GM23248 (cell line): Measurements from ENCODE around the gene CIAPIN1. TPM values are rescaled to one million over a fixed set of nuclear protein-coding genes. Genes with fewer than 3 reads are reported as not detected.

Source experiments
- DNase-seq: peaks from one replicate; pipeline ENCODE4 v3.0.0-alpha.2; 2015
- H2AFZ ChIP-seq: fragments of 200-600 bp; sonication (generic); 2 replicates; pipeline ENCODE4 v1.6.1; 2016; ENCODE audit warnings: antibody characterized with exemption
- H3F3A ChIP-seq: fragments of 200-600 bp; sonication (generic); 2 replicates; pipeline ENCODE4 v1.6.1; 2016; ENCODE audit warnings: mild to moderate bottlenecking, antibody characterized with exemption, mixed run types; ENCODE audit not compliant: insufficient read depth
- H3K27ac ChIP-seq: fragments of 200-600 bp; sonication (generic); 2 replicates; pipeline ENCODE4 v1.5.1; 2016; ENCODE audit warnings: mild to moderate bottlenecking
- H3K27me3 ChIP-seq: fragments of 200-600 bp; sonication (generic); replicated peaks from 2 replicates; pipeline ENCODE4 v1.6.1; 2016; ENCODE audit warnings: mild to moderate bottlenecking; ENCODE audit not compliant: insufficient read depth
- H3K36me3 ChIP-seq: fragments of 200-600 bp; sonication (generic); 2 replicates; pipeline ENCODE4 v1.6.1; 2016; ENCODE audit warnings: low read depth, mild to moderate bottlenecking
- H3K4me1 ChIP-seq: fragments of 200-600 bp; sonication (generic); 2 replicates; pipeline ENCODE4 v1.6.1; 2016; ENCODE audit warnings: mild to moderate bottlenecking; ENCODE audit not compliant: insufficient read depth
- H3K4me2 ChIP-seq: fragments of 200-600 bp; sonication (generic); one replicate; pipeline ENCODE4 v1.6.1; 2016; ENCODE audit warnings: mild to moderate bottlenecking; ENCODE audit not compliant: unreplicated experiment
- H3K4me3 ChIP-seq: fragments of 200-600 bp; sonication (generic); 2 replicates; pipeline ENCODE4 v1.5.1; 2016; ENCODE audit warnings: mild to moderate bottlenecking
- H3K79me2 ChIP-seq: fragments of 200-600 bp; sonication (generic); 2 replicates; pipeline ENCODE4 v1.6.1; 2016; ENCODE audit warnings: mild to moderate bottlenecking; ENCODE audit not compliant: insufficient read depth
- H3K9ac ChIP-seq: fragments of 200-600 bp; sonication (generic); 2 replicates; pipeline ENCODE4 v1.6.1; 2016; ENCODE audit warnings: mild to moderate bottlenecking
- H3K9me2 ChIP-seq: fragments of 200-600 bp; sonication (generic); 2 replicates; pipeline ENCODE4 v1.6.1; 2016; ENCODE audit warnings: mixed run types, mild to moderate bottlenecking, moderate library complexity; ENCODE audit not compliant: insufficient read depth
- H3K9me3 ChIP-seq: fragments of 200-600 bp; sonication (generic); one replicate; pipeline ENCODE4 v1.6.1; 2017; ENCODE audit warnings: low read depth
- H4K20me1 ChIP-seq: fragments of 200-600 bp; sonication (generic); 2 replicates; pipeline ENCODE4 v1.6.0; 2016; ENCODE audit not compliant: insufficient read depth
- EZH2 ChIP-seq: fragments of 200-600 bp; sonication (generic); IDR thresholded peaks from 2 replicates; pipeline ENCODE4 v1.6.1; 2018; ENCODE audit warnings: antibody characterized with exemption, mild to moderate bottlenecking; ENCODE audit not compliant: insufficient read depth, poor library complexity, severe bottlenecking
- EZH2phosphoT487 ChIP-seq: fragments of 200-600 bp; sonication (generic); IDR thresholded peaks from 2 replicates; pipeline ENCODE4 v1.6.1; 2018; ENCODE audit warnings: antibody characterized with exemption, moderate library complexity, mild to moderate bottlenecking, low read depth; ENCODE audit not compliant: insufficient read depth
- WGBS, 2 experiments: methylation state at CpG; one replicate each; pipeline ENCODE4 v1.1.6; 2015 to 2017; ENCODE audit warnings: low lambda C conversion rate in 2 of 2, low coverage in 1 of 2; ENCODE audit errors: missing lambda C conversion rate in 2 of 2; 5-methylcytosine and 5-hydroxymethylcytosine counted together
- in situ Hi-C: fragments of 300-500 bp; cut with MboI; formaldehyde crosslinking; loops from 2 replicates; pipeline ENCODE4 v1.15.0; 2020
- polyA plus RNA-seq: library from polyadenylated mRNA; unstranded; fragments of >200 nt; fragmentation: Nextera tagmentation; extraction: Ambion mirVana; gene quantifications from 2 replicates; pipeline ENCODE4 v1.2.1, GENCODE V29; 2016
- total RNA-seq: library from RNA; depleted of rRNA; stranded (reverse); fragments of >200 nt; shearing (Covaris generic); gene quantifications from 2 replicates; pipeline ENCODE4 v1.2.3, GENCODE V29; 2014

Gene CIAPIN1
- total and polyA plus RNA-seq, 2 experiments from 2014 or later: 35.7 to 45.1 TPM

GRCh38 chr16:57407521-57408353 is 39.4 kb downstream of the CIAPIN1 start:
- Histone ChIP-seq H3K27ac (no peak overlapping the region), H3K79me2 (no peaks in the 10 kb centered on the region), H2AFZ (no peak overlapping the region), H3K4me2 (no peak overlapping the region), H4K20me1 (no peaks in the 10 kb centered on the region), H3K36me3 (no peaks in the 10 kb centered on the region), H3K27me3 (peaks cover 16% of the 10 kb centered on the region), H3F3A (no peaks in the 10 kb centered on the region), H3K9me2 (no peaks in the 10 kb centered on the region), H3K4me1 (no peaks in the 10 kb centered on the region), H3K9me3 (no peaks in the 10 kb centered on the region), H3K9ac (no peak overlapping the region), H3K4me3 (no peak overlapping the region)
- WGBS, 2 experiments: 44 to 61% methylated on average over 5 of the region's 5 CpGs
- in situ Hi-C loops: no loop called here
- TF ChIP-seq EZH2phosphoT487 (no peak), EZH2 (no peak)
- DNase-seq: no peak

- in situ Hi-C loops: no loop called here
- H3K9ac ChIP-seq: no peak overlapping the region
Measured at GRCh38 chr16:57406881-57407280, 40.3 kb downstream of the CIAPIN1 start.

GRCh38 chr16:57405097-57405496 is 42.1 kb downstream of the CIAPIN1 start:
- Histone ChIP-seq H3K4me2 (no peak overlapping the region), H3K4me1 (no peaks in the 10 kb centered on the region), H3K9ac (no peak overlapping the region), H3F3A (no peaks in the 10 kb centered on the region), H3K27ac (no peak overlapping the region), H3K27me3 (no peaks in the 10 kb centered on the region; the same call in 1 of the 2 replicates), H3K4me3 (no peak overlapping the region), H2AFZ (no peak overlapping the region), H3K79me2 (no peaks in the 10 kb centered on the region), H3K9me2 (no peaks in the 10 kb centered on the region), H4K20me1 (no peaks in the 10 kb centered on the region), H3K36me3 (no peaks in the 10 kb centered on the region), H3K9me3 (no peaks in the 10 kb centered on the region)
- in situ Hi-C loops: no loop called here
- WGBS, 2 experiments: 32 to 35% methylated on average over 3 of the region's 3 CpGs
- TF ChIP-seq EZH2 (no peak), EZH2phosphoT487 (no peak)
- DNase-seq: peak; percentile 23

More at GRCh38 chr16:57406881-57407280, 40.3 kb downstream of the CIAPIN1 start:
- no peak overlapping the region for H3K4me3 ChIP-seq
- no peak overlapping the region for H2AFZ ChIP-seq
- peaks cover 12% of the 10 kb centered on the region; the same call in 1 of the 2 replicates for H3K27me3 ChIP-seq
- no peaks in the 10 kb centered on the region for H3K4me1 ChIP-seq
- H3K27ac ChIP-seq: no peak overlapping the region
- H3K36me3 ChIP-seq: no peaks in the 10 kb centered on the region
- no peak for DNase-seq
- no peaks in the 10 kb centered on the region for H4K20me1 ChIP-seq
- no peaks in the 10 kb centered on the region for H3K9me2 ChIP-seq
- no peak overlapping the region for H3K4me2 ChIP-seq
- no peaks in the 10 kb centered on the region for H3K9me3 ChIP-seq
- no peak for TF ChIP-seq EZH2phosphoT487
- no peak for TF ChIP-seq EZH2
- WGBS, 2 experiments: 59 to 78% methylated on average over 2 of the region's 2 CpGs
- no peaks in the 10 kb centered on the region for H3K79me2 ChIP-seq
- H3F3A ChIP-seq: no peaks in the 10 kb centered on the region

- TF ChIP-seq EZH2: no peak
- TF ChIP-seq EZH2phosphoT487: no peak
- H3K4me1 ChIP-seq: no peaks in the 10 kb centered on the region
- H3K9me2 ChIP-seq: no peaks in the 10 kb centered on the region
- no peaks in the 10 kb centered on the region; the same call in 1 of the 2 replicates for H3K27me3 ChIP-seq
- no peak within 1 kb of the TSS for H3K4me2 ChIP-seq
- no peak for DNase-seq
- WGBS, 2 experiments: 68 to 70% methylated on average over 17 of the region's 17 CpGs
- no peaks in the 10 kb centered on the region for H3K36me3 ChIP-seq
- no peaks in the 10 kb centered on the region for H4K20me1 ChIP-seq
- in situ Hi-C loops: no loop called here
- no peaks in the 10 kb centered on the region for H3K79me2 ChIP-seq
- no peak within 1 kb of the TSS for H2AFZ ChIP-seq
- no peaks in the 10 kb centered on the region for H3F3A ChIP-seq
- no peaks in the 10 kb centered on the region for H3K9me3 ChIP-seq
- no peak within 1 kb of the TSS for H3K4me3 ChIP-seq
- H3K27ac ChIP-seq: no peak within 1 kb of the TSS
- no peak within 1 kb of the TSS for H3K9ac ChIP-seq
Measured at GRCh38 chr16:57403965-57404817, 43.0 kb downstream of the CIAPIN1 start, which contains the start of gene CCL17. CCL17 (plus strand) TSS chr16:57404767; CDS start chr16:57413933, 9,166 bp downstream.
